Measurements from ENCODE around the gene LPCAT2.

GRCh38 chr16:55479430-55480140 lies 29.3 kb upstream of the LPCAT2 start:
- TF ChIP-seq CTCF (IDR thresholded peaks at IDR 0.05): no peak
- no peak for TF ChIP-seq POLR2A (IDR thresholded peaks at IDR 0.05)
